OCI-LY1 (cell line): Measurements from ENCODE around the gene GSG1L.

Source experiments
- EZH2 ChIP-seq: fragments of 200-600 bp; sonication (generic), shearing (Covaris generic); IDR thresholded peaks from 2 replicates; pipeline ENCODE4 v1.8.0; 2017; ENCODE audit warnings: borderline replicate concordance, mixed run types, mild to moderate bottlenecking, antibody characterized with exemption, low read length, moderate library complexity, mixed read lengths
- TF ChIP-seq, protein P1 (sequence below): fragments of 200-600 bp; sonication (generic), shearing (Covaris generic); IDR thresholded peaks from 2 replicates; pipeline ENCODE4 v1.5.1; 2017; ENCODE audit warnings: mild to moderate bottlenecking, antibody characterized with exemption, low read length, moderate library complexity, mixed read lengths

DNA sequence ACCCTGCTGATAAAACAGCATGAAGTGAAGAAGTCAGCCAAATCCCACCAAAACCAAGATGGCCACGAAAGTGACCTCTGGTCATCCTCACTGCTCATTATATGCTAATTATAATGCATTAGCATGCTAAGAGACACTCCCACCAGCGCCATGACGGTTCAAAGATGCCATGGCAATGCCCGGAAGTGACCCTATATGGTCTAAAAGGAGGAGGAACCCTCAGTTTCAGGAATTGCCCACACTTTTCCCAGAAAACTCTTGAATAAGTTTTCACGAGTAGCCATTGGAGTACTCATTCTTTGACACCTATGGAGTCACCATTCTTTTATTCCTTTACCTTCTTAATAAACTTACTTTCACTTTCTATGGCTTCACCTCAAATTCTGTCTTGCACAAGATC lies 44.3 kb downstream of the GSG1L start:
- TF ChIP-seq, protein P1, sequence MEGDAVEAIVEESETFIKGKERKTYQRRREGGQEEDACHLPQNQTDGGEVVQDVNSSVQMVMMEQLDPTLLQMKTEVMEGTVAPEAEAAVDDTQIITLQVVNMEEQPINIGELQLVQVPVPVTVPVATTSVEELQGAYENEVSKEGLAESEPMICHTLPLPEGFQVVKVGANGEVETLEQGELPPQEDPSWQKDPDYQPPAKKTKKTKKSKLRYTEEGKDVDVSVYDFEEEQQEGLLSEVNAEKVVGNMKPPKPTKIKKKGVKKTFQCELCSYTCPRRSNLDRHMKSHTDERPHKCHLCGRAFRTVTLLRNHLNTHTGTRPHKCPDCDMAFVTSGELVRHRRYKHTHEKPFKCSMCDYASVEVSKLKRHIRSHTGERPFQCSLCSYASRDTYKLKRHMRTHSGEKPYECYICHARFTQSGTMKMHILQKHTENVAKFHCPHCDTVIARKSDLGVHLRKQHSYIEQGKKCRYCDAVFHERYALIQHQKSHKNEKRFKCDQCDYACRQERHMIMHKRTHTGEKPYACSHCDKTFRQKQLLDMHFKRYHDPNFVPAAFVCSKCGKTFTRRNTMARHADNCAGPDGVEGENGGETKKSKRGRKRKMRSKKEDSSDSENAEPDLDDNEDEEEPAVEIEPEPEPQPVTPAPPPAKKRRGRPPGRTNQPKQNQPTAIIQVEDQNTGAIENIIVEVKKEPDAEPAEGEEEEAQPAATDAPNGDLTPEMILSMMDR, result no peak
- TF ChIP-seq EZH2, result no peak
